Stomach (tissue), 9 donors: Measurements from ENCODE around the gene CASKIN2. TPM values are rescaled to one million over a fixed set of nuclear protein-coding genes. Genes with fewer than 3 reads are reported as not detected.

ENCODE experiments used
- DNase-seq, 2 donors: peaks; one replicate each; pipeline versions ENCODE4 v3.0.0 to v3.0.0-alpha.2; 2013 to 2019
- H3K27ac ChIP-seq, 5 donors: fragments of 200-600 bp in 4 of 5; sonication (generic) in 4 of 5; one replicate each; pipeline ENCODE4 v1.5.1; 2013 to 2019; ENCODE audit warnings: mild to moderate bottlenecking in 1 of 5, moderate library complexity in 1 of 5
- H3K27me3 ChIP-seq, 3 donors: fragments of 200-600 bp; sonication (generic); one replicate each; pipeline ENCODE4 v1.5.1; 2017 to 2019; ENCODE audit warnings: mixed run types in 1 of 3
- H3K36me3 ChIP-seq, 4 donors: fragments of 200-600 bp; sonication (generic); 1 replicate in 3 of 4; 2 replicates in 1 of 4; pipeline ENCODE4 v1.5.1; 2016 to 2019
- H3K4me1 ChIP-seq, 4 donors: fragments of 200-600 bp; sonication (generic); one replicate each; pipeline ENCODE4 v1.5.1; 2016 to 2019
- H3K4me3 ChIP-seq, 4 donors: fragments of 200-600 bp; sonication (generic) in 3 of 4; one replicate each; pipeline ENCODE4 v1.5.1; 2016 to 2019; ENCODE audit warnings: mild to moderate bottlenecking in 1 of 4
- H3K9me3 ChIP-seq, 4 donors: fragments of 200-600 bp; sonication (generic); one replicate each; pipeline ENCODE4 v1.5.1; 2016 to 2019
- EP300 ChIP-seq: sonication (generic); formaldehyde crosslinking; IDR thresholded peaks from one replicate; pipeline ENCODE4 v1.6.1; 2017; ENCODE audit warnings: antibody characterized with exemption
- POLR2A ChIP-seq, 4 donors: fragments of 450-650 bp; IDR thresholded peaks; one replicate each; pipeline ENCODE4 v1.6.1; 2016; ENCODE audit warnings: antibody characterized with exemption in 4 of 4, control low read depth in 2 of 4, mild to moderate bottlenecking in 1 of 4, moderate library complexity in 1 of 4
- POLR2AphosphoS5 ChIP-seq, 3 donors: sonication (generic); formaldehyde crosslinking; IDR thresholded peaks; one replicate each; pipeline ENCODE4 v1.6.1; 2016; ENCODE audit warnings: antibody characterized with exemption in 3 of 3
- WGBS, 5 donors: extraction: QIAGEN DNeasy Blood & Tissue Kit in 3 of 5; methylation state at CpG; one replicate each; pipeline versions ENCODE4 v1.1.5 to v1.1.7; 2013 to 2018; 5-methylcytosine and 5-hydroxymethylcytosine counted together
- intact Hi-C: fragments of 100-400 bp; cut with DNase I; formaldehyde crosslinking; loops from one replicate; pipeline ENCODE4 v1.15.1; 2023; ENCODE audit warnings: low total_unique reads
- polyA plus RNA-seq, 3 donors: library from polyadenylated mRNA; stranded (reverse); fragments of 200-250 nt; gene quantifications; one replicate each; pipeline ENCODE4 v1.2.3, GENCODE V29; 2013
- total RNA-seq, 5 donors: library from RNA; depleted of rRNA; stranded (reverse); fragments of >200 nt; gene quantifications; one replicate each; pipeline versions ENCODE4 v1.1.0 to v1.2.3, GENCODE V29; 2014 to 2016
- TF ChIP-seq, protein P1 (sequence below), 7 experiments: fragments of 450-650 bp in 4 of 7; fragments of 200-600 bp in 3 of 7; sonication (generic) in 3 of 7; IDR thresholded peaks; one replicate each; pipeline ENCODE4 v1.5.1; 2016 to 2019; ENCODE audit warnings: antibody characterized with exemption in 7 of 7, control low read depth in 2 of 7, mild to moderate bottlenecking in 1 of 7
- donor health status: healthy with polysubstance abuse.
- donor health status: Bipolar disorder and iron deficiency.
- donor health status: healthy.

CASKIN2 gene
- total and polyA plus RNA-seq, 8 donors = 5.4 to 27.4 (median 12.1) TPM

DNA sequence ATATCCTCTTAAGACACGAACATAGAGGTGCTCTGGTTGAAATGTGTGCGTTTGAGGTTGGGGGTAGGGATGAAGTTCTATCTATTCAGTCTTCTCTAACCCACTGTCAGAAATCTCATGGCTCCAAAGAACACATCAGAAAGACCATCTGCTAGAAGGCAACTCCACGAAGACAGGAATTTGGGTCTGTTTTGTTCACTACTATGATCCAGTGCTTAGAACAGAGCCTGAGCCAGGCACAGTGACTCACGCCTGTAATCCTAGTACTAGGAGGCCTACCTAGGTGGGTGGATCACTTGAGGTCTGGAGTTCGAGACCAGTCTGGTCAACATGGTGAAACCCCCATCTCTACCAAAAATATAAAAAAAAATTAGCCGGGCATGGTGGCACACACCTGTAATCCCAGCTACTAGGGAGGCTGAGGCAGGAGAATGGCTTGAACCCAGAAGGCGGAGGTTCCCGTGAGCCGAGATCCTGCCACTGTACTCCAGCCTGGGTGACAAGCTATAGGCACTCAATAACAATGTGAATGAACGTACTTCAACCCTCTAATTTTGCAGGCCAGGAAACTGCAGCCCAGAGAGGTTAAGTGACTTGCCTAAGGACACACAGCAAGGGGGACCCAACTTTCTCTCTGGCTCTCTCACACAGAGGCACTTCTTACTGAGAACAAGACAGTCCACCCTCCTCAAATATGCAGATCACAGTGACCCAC is 2.3 kb downstream of the CASKIN2 start:
- H3K27ac ChIP-seq = peak overlapping the region; percentile 89 to 94 (median 92)
- peaks cover 0 to 10% (median 4%) of the 10 kb centered on the region in 4 donors for H3K36me3 ChIP-seq
- 56 to 62% (median 58%) methylated on average over 10 of the region's 10 CpGs for WGBS, 5 donors
- H3K4me3 ChIP-seq = peak overlapping the region; percentile 75 to 98 (median 90)
- no peak for TF ChIP-seq POLR2A (IDR thresholded peaks at IDR 0.05)
- TF ChIP-seq EP300 = no peak
- TF ChIP-seq POLR2AphosphoS5 (IDR thresholded peaks at IDR 0.05) = no peak
- TF ChIP-seq, protein P1, sequence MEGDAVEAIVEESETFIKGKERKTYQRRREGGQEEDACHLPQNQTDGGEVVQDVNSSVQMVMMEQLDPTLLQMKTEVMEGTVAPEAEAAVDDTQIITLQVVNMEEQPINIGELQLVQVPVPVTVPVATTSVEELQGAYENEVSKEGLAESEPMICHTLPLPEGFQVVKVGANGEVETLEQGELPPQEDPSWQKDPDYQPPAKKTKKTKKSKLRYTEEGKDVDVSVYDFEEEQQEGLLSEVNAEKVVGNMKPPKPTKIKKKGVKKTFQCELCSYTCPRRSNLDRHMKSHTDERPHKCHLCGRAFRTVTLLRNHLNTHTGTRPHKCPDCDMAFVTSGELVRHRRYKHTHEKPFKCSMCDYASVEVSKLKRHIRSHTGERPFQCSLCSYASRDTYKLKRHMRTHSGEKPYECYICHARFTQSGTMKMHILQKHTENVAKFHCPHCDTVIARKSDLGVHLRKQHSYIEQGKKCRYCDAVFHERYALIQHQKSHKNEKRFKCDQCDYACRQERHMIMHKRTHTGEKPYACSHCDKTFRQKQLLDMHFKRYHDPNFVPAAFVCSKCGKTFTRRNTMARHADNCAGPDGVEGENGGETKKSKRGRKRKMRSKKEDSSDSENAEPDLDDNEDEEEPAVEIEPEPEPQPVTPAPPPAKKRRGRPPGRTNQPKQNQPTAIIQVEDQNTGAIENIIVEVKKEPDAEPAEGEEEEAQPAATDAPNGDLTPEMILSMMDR (IDR thresholded peaks at IDR 0.05) = no peak
- peaks cover 0 to 9% (median 0%) of the 10 kb centered on the region in 3 donors for H3K27me3 ChIP-seq
- H3K9me3 ChIP-seq = no peaks in the 10 kb centered on the region
- intact Hi-C loops = no loop called here
- peaks cover 65 to 94% (median 81%) of the 10 kb centered on the region in 4 donors for H3K4me1 ChIP-seq
- no peak for DNase-seq

DNA sequence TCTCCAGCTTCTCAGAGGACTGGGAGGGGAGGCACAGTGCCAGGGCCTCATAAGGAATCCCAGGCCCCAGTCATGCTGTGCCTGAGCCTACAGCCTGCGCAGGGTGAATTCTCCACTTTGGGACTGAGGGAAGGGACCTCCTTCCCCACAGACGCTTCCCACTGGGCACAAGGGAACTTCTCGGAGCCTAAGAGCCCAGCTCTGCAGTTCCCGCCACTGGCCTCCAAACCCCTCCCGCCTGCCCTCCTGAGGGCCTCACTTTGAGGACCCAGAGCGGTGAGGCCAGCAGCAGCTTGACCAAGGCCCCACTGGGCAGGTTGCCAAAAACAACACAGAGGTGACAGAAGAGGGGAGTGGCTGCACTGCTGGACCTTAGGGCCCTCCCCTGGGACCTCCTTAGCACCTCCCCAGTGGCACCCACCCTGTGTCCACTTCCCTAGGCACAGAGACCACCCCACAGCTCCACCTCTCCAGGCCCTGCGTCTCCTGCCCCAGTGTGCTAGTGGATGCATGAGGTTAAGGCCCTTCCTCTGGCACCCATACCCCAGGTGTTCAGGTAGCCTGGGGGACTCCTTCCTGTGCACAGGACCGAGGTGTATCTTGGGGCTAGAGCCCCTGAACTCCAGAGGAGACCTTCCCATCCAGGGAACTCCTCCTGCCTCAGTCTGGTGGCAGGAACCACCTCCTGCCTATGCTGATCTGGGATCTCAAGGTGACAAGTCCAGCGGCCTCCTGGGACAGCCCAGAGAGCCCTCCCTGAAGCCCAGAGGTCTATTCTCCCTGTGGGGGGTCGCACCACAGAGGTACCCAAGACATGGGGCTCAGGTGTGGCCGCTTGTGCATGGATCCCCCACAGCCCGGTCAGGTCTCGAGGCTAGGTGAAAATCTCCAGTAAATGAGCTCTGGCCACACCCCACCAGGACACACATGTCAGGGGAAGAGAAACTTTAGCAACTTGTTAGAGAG is 3.4 kb downstream of the CASKIN2 start:
- Histone ChIP-seq H3K9me3 (no peaks in the 10 kb centered on the region), H3K36me3 (peaks cover under 1 to 22% (median 14%) of the 10 kb centered on the region in 4 donors), H3K4me1 (peaks cover 53 to 87% (median 70%) of the 10 kb centered on the region in 4 donors), H3K27ac (peak overlapping the region; percentile 88 to 94 (median 90)), H3K27me3 (peaks cover 0 to 9% (median 0%) of the 10 kb centered on the region in 3 donors), H3K4me3 (peak overlapping the region; percentile 18 to 75 (median 28))
- TF ChIP-seq, protein P1 (IDR thresholded peaks at IDR 0.05) = no peak
- peak in 1 of 3 donors; percentile 48 for TF ChIP-seq POLR2AphosphoS5 (IDR thresholded peaks at IDR 0.05)
- TF ChIP-seq POLR2A (IDR thresholded peaks at IDR 0.05) = no peak
- TF ChIP-seq EP300 = no peak
- WGBS, 5 donors = 25 to 57% (median 42%) methylated on average over 11 to 13 of the region's 13 CpGs
- DNase-seq = peak; percentile 87 to 95
- intact Hi-C loops = no loop called here

DNA sequence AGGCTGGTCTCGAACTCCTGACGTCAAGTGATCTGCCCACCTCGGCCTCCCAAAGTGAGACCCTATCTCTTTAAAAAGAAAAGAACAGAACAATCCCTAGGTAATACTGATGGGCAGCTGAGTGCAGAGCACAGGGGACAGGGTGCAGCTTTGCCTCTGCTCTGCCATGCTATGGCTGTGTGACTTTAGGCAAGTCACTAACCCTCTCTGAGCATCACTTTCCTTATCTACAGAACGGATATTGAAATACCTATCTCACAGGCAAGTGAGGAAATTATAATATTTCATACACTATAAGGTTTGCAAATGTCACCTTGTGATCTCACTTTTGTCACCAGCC is 4.1 kb downstream of the CASKIN2 start:
- Histone ChIP-seq H3K27me3 (peaks cover 0 to 9% (median 0%) of the 10 kb centered on the region in 3 donors), H3K4me1 (peaks cover 53 to 84% (median 67%) of the 10 kb centered on the region in 4 donors), H3K4me3 (peak overlapping the region in 3 of 4 donors; percentile 18 to 35 (median 20)), H3K36me3 (peaks cover 6 to 29% (median 21%) of the 10 kb centered on the region in 4 donors), H3K27ac (peak overlapping the region; percentile 88 to 94 (median 90)), H3K9me3 (no peaks in the 10 kb centered on the region)
- no peak for DNase-seq
- intact Hi-C loops = no loop called here
- TF ChIP-seq, protein P1 (IDR thresholded peaks at IDR 0.05) = no peak
- TF ChIP-seq EP300 (no peak), POLR2AphosphoS5 (IDR thresholded peaks at IDR 0.05) (no peak), POLR2A (IDR thresholded peaks at IDR 0.05) (no peak)
- 73 to 89% (median 78%) methylated on average over 4 of the region's 4 CpGs for WGBS, 5 donors
